ENCODE results near the gene TM7SF3.

The TM7SF3 gene

GRCh38 chr12:26929590-26929989 lies 84.6 kb downstream of the TM7SF3 start:
- no peak overlapping the region for H2AFZ ChIP-seq (ENCODE audit: low read depth)
- H4K20me1 ChIP-seq (ENCODE audit: insufficient read depth): no peaks in the 10 kb centered on the region
- TF ChIP-seq, protein P1, sequence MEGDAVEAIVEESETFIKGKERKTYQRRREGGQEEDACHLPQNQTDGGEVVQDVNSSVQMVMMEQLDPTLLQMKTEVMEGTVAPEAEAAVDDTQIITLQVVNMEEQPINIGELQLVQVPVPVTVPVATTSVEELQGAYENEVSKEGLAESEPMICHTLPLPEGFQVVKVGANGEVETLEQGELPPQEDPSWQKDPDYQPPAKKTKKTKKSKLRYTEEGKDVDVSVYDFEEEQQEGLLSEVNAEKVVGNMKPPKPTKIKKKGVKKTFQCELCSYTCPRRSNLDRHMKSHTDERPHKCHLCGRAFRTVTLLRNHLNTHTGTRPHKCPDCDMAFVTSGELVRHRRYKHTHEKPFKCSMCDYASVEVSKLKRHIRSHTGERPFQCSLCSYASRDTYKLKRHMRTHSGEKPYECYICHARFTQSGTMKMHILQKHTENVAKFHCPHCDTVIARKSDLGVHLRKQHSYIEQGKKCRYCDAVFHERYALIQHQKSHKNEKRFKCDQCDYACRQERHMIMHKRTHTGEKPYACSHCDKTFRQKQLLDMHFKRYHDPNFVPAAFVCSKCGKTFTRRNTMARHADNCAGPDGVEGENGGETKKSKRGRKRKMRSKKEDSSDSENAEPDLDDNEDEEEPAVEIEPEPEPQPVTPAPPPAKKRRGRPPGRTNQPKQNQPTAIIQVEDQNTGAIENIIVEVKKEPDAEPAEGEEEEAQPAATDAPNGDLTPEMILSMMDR (conservative IDR thresholded peaks at IDR 0.05; ENCODE audit: low read depth, low read length): no peak
- H3K79me2 ChIP-seq (ENCODE audit: insufficient read depth, low read depth): peaks cover 9% of the 10 kb centered on the region
- no peak overlapping the region for H3K4me2 ChIP-seq
- H3K4me3 ChIP-seq (IDR thresholded peaks at IDR 0.05; ENCODE audit: insufficient read depth, low read depth, low read length): no peak overlapping the region
- H3K9ac ChIP-seq: no peak overlapping the region
- no peaks in the 10 kb centered on the region; the same call in none of the 2 replicates for H3K36me3 ChIP-seq (ENCODE audit: insufficient read depth)
- no peaks in the 10 kb centered on the region for H3K27me3 ChIP-seq (ENCODE audit: insufficient read depth, low read depth)
- H3K27ac ChIP-seq: no peak overlapping the region
- H3K4me1 ChIP-seq (ENCODE audit: low read depth, poor library complexity, severe bottlenecking): peaks cover 4% of the 10 kb centered on the region

DNA sequence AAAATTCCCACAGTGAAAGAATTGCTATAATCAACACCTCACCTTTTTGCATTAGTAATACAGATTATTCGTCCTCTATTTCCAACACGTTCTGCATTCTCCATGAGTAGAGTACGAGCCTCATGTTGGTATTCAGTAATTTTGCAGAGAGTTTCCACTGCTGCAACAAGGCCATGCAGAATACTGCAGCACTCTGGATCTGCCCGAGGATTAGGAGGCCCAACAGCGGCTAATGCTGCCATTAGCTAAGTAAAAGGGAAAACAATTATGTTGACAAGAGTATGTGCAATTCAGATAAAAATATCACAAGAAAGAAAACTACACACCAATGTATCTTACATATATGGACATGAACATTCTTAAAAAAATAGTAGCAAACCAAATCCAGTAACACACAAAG lies 85.5 kb downstream of the TM7SF3 start:
- Histone ChIP-seq H4K20me1 (ENCODE audit: insufficient read depth) (no peaks in the 10 kb centered on the region), H3K4me1 (ENCODE audit: low read depth, poor library complexity, severe bottlenecking) (peaks cover 4% of the 10 kb centered on the region), H3K79me2 (ENCODE audit: insufficient read depth, low read depth) (no peaks in the 10 kb centered on the region), H3K27ac (no peak overlapping the region), H3K36me3 (ENCODE audit: insufficient read depth) (no peaks in the 10 kb centered on the region; the same call in none of the 2 replicates), H3K27me3 (ENCODE audit: insufficient read depth, low read depth) (no peaks in the 10 kb centered on the region), H2AFZ (ENCODE audit: low read depth) (no peak overlapping the region), H3K4me2 (no peak overlapping the region), H3K9ac (no peak overlapping the region), H3K4me3 (IDR thresholded peaks at IDR 0.05; ENCODE audit: insufficient read depth, low read depth, low read length) (no peak overlapping the region)
- TF ChIP-seq, protein P1 (conservative IDR thresholded peaks at IDR 0.05; ENCODE audit: low read depth, low read length): no peak
